WTC11 (cell line): ENCODE data around the gene NTN4. TPM values are rescaled to one million over a fixed set of nuclear protein-coding genes. Genes with fewer than 3 reads are reported as not detected.

Source experiments
- AFF4 ChIP-seq: sonication (generic); formaldehyde crosslinking; IDR thresholded peaks from 2 replicates; pipeline ENCODE4 v1.8.1; 2023; ENCODE audit warnings: mild to moderate bottlenecking, missing genetic modification reagents, borderline replicate concordance
- CBFB ChIP-seq: sonication (generic); formaldehyde crosslinking; IDR thresholded peaks from 2 replicates; pipeline ENCODE4 v1.8.1; 2022; ENCODE audit warnings: mild to moderate bottlenecking, low read depth, missing genetic modification reagents
- HMGA2 ChIP-seq: fragments of 250-450 bp; sonication (Bioruptor Pico); IDR thresholded peaks from 2 replicates; pipeline ENCODE4 v1.4.0; 2021; ENCODE audit warnings: mild to moderate bottlenecking, moderate library complexity
- JUN ChIP-seq: sonication (generic); formaldehyde crosslinking; IDR thresholded peaks from 2 replicates; pipeline ENCODE4 v1.8.0; 2023; ENCODE audit warnings: mild to moderate bottlenecking, missing genetic modification reagents
- MYBL2 ChIP-seq: sonication (generic); formaldehyde crosslinking; IDR thresholded peaks from 2 replicates; pipeline ENCODE4 v1.8.1; 2023; ENCODE audit warnings: mild to moderate bottlenecking, moderate library complexity, missing genetic modification reagents
- TCF7 ChIP-seq: sonication (generic); formaldehyde crosslinking; IDR thresholded peaks from 2 replicates; pipeline ENCODE4 v1.8.0; 2022; ENCODE audit warnings: mild to moderate bottlenecking, low read depth, missing genetic modification reagents, moderate library complexity
- ZNF416 ChIP-seq: fragments of 250-450 bp; sonication (Bioruptor Pico); IDR thresholded peaks from 2 replicates; pipeline ENCODE4 v1.9.0; 2021; ENCODE audit warnings: mild to moderate bottlenecking, inconsistent platforms
- ZNF423 ChIP-seq: fragments of 250-450 bp; sonication (Bioruptor Pico); IDR thresholded peaks from 2 replicates; pipeline ENCODE4 v2.1.2; 2022; ENCODE audit warnings: mild to moderate bottlenecking, moderate library complexity
- total RNA-seq: library from RNA; stranded (reverse); gene quantifications from 3 replicates; pipeline ENCODE4 v1.2.3, GENCODE V29; 2021
- TF ChIP-seq, protein P1 (sequence below): fragments of 250-450 bp; sonication (Bioruptor Pico); IDR thresholded peaks from 2 replicates; pipeline ENCODE4 v1.9.0; 2021; ENCODE audit warnings: mild to moderate bottlenecking, borderline replicate concordance
- TF ChIP-seq, protein P2 (sequence below): sonication (generic); formaldehyde crosslinking; IDR thresholded peaks from 2 replicates; pipeline ENCODE4 v1.8.0; 2023; ENCODE audit warnings: missing genetic modification reagents, mild to moderate bottlenecking, borderline replicate concordance

NTN4 gene
- total RNA-seq, 1 experiment from 2014 or later = 2.7 TPM

- no peak for TF ChIP-seq JUN (CRISPR knock-in tag)
- no peak for TF ChIP-seq AFF4 (CRISPR knock-in tag)
- no peak for TF ChIP-seq MYBL2 (CRISPR knock-in tag)
- TF ChIP-seq ZNF416 (CRISPR knock-in tag) = no peak
- TF ChIP-seq, protein P1, sequence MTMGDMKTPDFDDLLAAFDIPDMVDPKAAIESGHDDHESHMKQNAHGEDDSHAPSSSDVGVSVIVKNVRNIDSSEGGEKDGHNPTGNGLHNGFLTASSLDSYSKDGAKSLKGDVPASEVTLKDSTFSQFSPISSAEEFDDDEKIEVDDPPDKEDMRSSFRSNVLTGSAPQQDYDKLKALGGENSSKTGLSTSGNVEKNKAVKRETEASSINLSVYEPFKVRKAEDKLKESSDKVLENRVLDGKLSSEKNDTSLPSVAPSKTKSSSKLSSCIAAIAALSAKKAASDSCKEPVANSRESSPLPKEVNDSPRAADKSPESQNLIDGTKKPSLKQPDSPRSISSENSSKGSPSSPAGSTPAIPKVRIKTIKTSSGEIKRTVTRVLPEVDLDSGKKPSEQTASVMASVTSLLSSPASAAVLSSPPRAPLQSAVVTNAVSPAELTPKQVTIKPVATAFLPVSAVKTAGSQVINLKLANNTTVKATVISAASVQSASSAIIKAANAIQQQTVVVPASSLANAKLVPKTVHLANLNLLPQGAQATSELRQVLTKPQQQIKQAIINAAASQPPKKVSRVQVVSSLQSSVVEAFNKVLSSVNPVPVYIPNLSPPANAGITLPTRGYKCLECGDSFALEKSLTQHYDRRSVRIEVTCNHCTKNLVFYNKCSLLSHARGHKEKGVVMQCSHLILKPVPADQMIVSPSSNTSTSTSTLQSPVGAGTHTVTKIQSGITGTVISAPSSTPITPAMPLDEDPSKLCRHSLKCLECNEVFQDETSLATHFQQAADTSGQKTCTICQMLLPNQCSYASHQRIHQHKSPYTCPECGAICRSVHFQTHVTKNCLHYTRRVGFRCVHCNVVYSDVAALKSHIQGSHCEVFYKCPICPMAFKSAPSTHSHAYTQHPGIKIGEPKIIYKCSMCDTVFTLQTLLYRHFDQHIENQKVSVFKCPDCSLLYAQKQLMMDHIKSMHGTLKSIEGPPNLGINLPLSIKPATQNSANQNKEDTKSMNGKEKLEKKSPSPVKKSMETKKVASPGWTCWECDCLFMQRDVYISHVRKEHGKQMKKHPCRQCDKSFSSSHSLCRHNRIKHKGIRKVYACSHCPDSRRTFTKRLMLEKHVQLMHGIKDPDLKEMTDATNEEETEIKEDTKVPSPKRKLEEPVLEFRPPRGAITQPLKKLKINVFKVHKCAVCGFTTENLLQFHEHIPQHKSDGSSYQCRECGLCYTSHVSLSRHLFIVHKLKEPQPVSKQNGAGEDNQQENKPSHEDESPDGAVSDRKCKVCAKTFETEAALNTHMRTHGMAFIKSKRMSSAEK = no peak
- no peak for TF ChIP-seq TCF7 (CRISPR knock-in tag)
- TF ChIP-seq, protein P2, sequence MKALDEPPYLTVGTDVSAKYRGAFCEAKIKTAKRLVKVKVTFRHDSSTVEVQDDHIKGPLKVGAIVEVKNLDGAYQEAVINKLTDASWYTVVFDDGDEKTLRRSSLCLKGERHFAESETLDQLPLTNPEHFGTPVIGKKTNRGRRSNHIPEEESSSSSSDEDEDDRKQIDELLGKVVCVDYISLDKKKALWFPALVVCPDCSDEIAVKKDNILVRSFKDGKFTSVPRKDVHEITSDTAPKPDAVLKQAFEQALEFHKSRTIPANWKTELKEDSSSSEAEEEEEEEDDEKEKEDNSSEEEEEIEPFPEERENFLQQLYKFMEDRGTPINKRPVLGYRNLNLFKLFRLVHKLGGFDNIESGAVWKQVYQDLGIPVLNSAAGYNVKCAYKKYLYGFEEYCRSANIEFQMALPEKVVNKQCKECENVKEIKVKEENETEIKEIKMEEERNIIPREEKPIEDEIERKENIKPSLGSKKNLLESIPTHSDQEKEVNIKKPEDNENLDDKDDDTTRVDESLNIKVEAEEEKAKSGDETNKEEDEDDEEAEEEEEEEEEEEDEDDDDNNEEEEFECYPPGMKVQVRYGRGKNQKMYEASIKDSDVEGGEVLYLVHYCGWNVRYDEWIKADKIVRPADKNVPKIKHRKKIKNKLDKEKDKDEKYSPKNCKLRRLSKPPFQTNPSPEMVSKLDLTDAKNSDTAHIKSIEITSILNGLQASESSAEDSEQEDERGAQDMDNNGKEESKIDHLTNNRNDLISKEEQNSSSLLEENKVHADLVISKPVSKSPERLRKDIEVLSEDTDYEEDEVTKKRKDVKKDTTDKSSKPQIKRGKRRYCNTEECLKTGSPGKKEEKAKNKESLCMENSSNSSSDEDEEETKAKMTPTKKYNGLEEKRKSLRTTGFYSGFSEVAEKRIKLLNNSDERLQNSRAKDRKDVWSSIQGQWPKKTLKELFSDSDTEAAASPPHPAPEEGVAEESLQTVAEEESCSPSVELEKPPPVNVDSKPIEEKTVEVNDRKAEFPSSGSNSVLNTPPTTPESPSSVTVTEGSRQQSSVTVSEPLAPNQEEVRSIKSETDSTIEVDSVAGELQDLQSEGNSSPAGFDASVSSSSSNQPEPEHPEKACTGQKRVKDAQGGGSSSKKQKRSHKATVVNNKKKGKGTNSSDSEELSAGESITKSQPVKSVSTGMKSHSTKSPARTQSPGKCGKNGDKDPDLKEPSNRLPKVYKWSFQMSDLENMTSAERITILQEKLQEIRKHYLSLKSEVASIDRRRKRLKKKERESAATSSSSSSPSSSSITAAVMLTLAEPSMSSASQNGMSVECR (CRISPR knock-in tag) = no peak
- no peak for TF ChIP-seq HMGA2
- no peak for TF ChIP-seq CBFB (CRISPR knock-in tag)
- peak; percentile 50 for TF ChIP-seq ZNF423 (CRISPR knock-in tag)
- TF ChIP-seq, all 79 proteins: peak for 4
Observed at GRCh38 chr12:95790917-95791849, 619 bp upstream of the NTN4 start (continued).
